ENCODE results near the gene DMRTC2. TPM values are rescaled to one million over a fixed set of nuclear protein-coding genes. Genes with fewer than 3 reads are reported as not detected.

Gene DMRTC2
- total and polyA plus RNA-seq, 9 of the 15 experiments (the other 6 are each of a cell fraction or from before 2014, with no cell fraction given): 0.03 TPM; not detected in 8

DNA sequence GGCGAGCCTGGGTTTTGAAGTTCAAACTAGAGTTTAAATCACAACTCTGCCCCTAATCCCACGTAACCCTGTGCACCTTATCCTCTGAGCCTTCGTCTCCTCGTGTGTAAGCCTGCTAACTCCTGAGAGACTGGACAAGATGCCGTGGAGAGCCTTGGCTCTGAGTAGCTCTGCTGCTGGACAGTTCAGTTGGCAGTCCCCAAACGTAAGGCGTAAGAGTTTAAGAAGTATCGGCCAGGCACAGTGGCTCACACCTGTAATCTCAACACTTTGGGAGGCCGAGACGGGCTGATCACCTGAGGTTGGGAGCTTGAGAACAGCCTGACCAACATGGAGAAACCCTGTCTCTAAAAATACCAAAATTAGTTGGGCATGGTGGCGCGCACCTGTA lies 27.5 kb downstream of the DMRTC2 start:
- no peak overlapping the region for H2AFZ ChIP-seq (ENCODE audit: low read depth, low read length)
- peaks cover 40% of the 10 kb centered on the region for H4K20me1 ChIP-seq (replicated peaks; ENCODE audit: control insufficient read depth, insufficient read depth, low read length)
- in situ Hi-C loops (cut with MboI): loop anchor here (5.0 kb wide), 1 partner anchor 75 kb away; no protein-coding TSS in a partner anchor
- BruUV-seq (replicated peaks): no TSS peak
- CTCF ChIA-PET (ENCODE audit: low intra/inter-chr PET ratio): interaction anchor here (1.0 to 5.4 kb wide), 3 partner anchors 79 to 163 kb away, joined by 5 to 35 read pairs (median 18); no protein-coding TSS in a partner anchor
- intact Hi-C loops (cut with micrococcal nuclease): loop anchor here (2.0 kb wide), 1 partner anchor 86 kb away; the partner anchor contains the start of gene RABAC1
- no peaks in the 10 kb centered on the region for H3K9me3 ChIP-seq (replicated peaks; ENCODE audit: control insufficient read depth, insufficient read depth, low read depth, low read length)
- H3K9ac ChIP-seq (ENCODE audit: insufficient read depth in 1 of 2, low read depth in 2 of 2, low read length in 2 of 2): no peak overlapping the region
- H3K4me2 ChIP-seq (ENCODE audit: insufficient read depth, low read length): no peak overlapping the region
- peaks cover 13 to 33% of the 10 kb centered on the region in 2 experiments for H3K4me1 ChIP-seq (replicated peaks in 1 of 2; ENCODE audit: control insufficient read depth in 2 of 2, insufficient read depth in 2 of 2, low read length in 2 of 2)
- H3K27me3 ChIP-seq (ENCODE audit: control insufficient read depth in 2 of 2, insufficient read depth in 2 of 2, low read length in 2 of 2): no peaks in the 10 kb centered on the region
- H3K9me1 ChIP-seq (ENCODE audit: control insufficient read depth, insufficient read depth, low read length): no peaks in the 10 kb centered on the region
- ATAC-seq (peak; percentile 31), FAIRE-seq (peak; percentile 76), DNase-seq (ENCODE audit: extremely low read depth in 1 of 4, low spot score in 3 of 4) (peak in 1 of 4 experiments; percentile 39)
- H3K4me3 ChIP-seq: no peak overlapping the region
- peak overlapping the region; percentile 40; the same call in 1 of the 3 replicates for H3K27ac ChIP-seq (ENCODE audit: extremely low read depth, low read depth, low read length)
- H3K79me2 ChIP-seq (ENCODE audit: control insufficient read depth, insufficient read depth, low read length): peaks cover 13% of the 10 kb centered on the region
- POLR2A ChIA-PET: interaction anchor here (1.4 to 6.2 kb wide), 4 partner anchors 9 to 86 kb away, joined by 3 to 54 read pairs (median 20); partner anchors contain the start of genes RABAC1 and RPS19
- H3K36me3 ChIP-seq (ENCODE audit: control insufficient read depth, insufficient read depth, low read length): peaks cover 44% of the 10 kb centered on the region; the same call in 2 of the 3 replicates
- 52% methylated on average over 12 of the region's 12 CpGs for WGBS (ENCODE audit: insufficient coverage, low coverage, missing lambda C conversion rate)
- TF ChIP-seq POLR2AphosphoS2 (IDR thresholded peaks at IDR 0.05; ENCODE audit: low read length): 0 out of 2 replicates have a peak, but pooled peaks have one; percentile 17
- TF ChIP-seq ADNP (tag; IDR thresholded peaks at IDR 0.05): no peak
- TF ChIP-seq, protein P1, sequence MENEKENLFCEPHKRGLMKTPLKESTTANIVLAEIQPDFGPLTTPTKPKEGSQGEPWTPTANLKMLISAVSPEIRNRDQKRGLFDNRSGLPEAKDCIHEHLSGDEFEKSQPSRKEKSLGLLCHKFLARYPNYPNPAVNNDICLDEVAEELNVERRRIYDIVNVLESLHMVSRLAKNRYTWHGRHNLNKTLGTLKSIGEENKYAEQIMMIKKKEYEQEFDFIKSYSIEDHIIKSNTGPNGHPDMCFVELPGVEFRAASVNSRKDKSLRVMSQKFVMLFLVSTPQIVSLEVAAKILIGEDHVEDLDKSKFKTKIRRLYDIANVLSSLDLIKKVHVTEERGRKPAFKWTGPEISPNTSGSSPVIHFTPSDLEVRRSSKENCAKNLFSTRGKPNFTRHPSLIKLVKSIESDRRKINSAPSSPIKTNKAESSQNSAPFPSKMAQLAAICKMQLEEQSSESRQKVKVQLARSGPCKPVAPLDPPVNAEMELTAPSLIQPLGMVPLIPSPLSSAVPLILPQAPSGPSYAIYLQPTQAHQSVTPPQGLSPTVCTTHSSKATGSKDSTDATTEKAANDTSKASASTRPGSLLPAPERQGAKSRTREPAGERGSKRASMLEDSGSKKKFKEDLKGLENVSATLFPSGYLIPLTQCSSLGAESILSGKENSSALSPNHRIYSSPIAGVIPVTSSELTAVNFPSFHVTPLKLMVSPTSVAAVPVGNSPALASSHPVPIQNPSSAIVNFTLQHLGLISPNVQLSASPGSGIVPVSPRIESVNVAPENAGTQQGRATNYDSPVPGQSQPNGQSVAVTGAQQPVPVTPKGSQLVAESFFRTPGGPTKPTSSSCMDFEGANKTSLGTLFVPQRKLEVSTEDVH (IDR thresholded peaks at IDR 0.05; ENCODE audit: low read depth, partially characterized antibody): no peak
- TF ChIP-seq ARHGAP35 (IDR thresholded peaks at IDR 0.05; ENCODE audit: partially characterized antibody): no peak
- TF ChIP-seq, protein P2, sequence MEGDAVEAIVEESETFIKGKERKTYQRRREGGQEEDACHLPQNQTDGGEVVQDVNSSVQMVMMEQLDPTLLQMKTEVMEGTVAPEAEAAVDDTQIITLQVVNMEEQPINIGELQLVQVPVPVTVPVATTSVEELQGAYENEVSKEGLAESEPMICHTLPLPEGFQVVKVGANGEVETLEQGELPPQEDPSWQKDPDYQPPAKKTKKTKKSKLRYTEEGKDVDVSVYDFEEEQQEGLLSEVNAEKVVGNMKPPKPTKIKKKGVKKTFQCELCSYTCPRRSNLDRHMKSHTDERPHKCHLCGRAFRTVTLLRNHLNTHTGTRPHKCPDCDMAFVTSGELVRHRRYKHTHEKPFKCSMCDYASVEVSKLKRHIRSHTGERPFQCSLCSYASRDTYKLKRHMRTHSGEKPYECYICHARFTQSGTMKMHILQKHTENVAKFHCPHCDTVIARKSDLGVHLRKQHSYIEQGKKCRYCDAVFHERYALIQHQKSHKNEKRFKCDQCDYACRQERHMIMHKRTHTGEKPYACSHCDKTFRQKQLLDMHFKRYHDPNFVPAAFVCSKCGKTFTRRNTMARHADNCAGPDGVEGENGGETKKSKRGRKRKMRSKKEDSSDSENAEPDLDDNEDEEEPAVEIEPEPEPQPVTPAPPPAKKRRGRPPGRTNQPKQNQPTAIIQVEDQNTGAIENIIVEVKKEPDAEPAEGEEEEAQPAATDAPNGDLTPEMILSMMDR (IDR thresholded peaks at IDR 0.05 in 2 of 3, conservative IDR thresholded peaks at IDR 0.05 in 1 of 3; ENCODE audit: insufficient read depth in 2 of 3, low read depth in 1 of 3, low read length in 3 of 3): no peak
- no peak for TF ChIP-seq ZNF3 (CRISPR knock-in tag; IDR thresholded peaks at IDR 0.05)
- TF ChIP-seq, protein P3, sequence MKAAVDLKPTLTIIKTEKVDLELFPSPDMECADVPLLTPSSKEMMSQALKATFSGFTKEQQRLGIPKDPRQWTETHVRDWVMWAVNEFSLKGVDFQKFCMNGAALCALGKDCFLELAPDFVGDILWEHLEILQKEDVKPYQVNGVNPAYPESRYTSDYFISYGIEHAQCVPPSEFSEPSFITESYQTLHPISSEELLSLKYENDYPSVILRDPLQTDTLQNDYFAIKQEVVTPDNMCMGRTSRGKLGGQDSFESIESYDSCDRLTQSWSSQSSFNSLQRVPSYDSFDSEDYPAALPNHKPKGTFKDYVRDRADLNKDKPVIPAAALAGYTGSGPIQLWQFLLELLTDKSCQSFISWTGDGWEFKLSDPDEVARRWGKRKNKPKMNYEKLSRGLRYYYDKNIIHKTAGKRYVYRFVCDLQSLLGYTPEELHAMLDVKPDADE (conservative IDR thresholded peaks at IDR 0.05; ENCODE audit: control insufficient read depth, low read depth, low read length): 0 out of 2 replicates have a peak, but pooled peaks have one; percentile 10
- no peak for TF ChIP-seq CBFA2T2 (conservative IDR thresholded peaks at IDR 0.05)
- TF ChIP-seq POLR2A (conservative IDR thresholded peaks at IDR 0.05): peak; percentile 69
- TF ChIP-seq, protein P4, sequence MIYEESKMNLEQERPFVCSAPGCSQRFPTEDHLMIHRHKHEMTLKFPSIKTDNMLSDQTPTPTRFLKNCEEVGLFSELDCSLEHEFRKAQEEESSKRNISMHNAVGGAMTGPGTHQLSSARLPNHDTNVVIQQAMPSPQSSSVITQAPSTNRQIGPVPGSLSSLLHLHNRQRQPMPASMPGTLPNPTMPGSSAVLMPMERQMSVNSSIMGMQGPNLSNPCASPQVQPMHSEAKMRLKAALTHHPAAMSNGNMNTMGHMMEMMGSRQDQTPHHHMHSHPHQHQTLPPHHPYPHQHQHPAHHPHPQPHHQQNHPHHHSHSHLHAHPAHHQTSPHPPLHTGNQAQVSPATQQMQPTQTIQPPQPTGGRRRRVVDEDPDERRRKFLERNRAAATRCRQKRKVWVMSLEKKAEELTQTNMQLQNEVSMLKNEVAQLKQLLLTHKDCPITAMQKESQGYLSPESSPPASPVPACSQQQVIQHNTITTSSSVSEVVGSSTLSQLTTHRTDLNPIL (CRISPR knock-in tag; IDR thresholded peaks at IDR 0.05): no peak
- TF ChIP-seq KAT8 (IDR thresholded peaks at IDR 0.05; ENCODE audit: low read depth): no peak
- TF ChIP-seq ZNF253 (CRISPR knock-in tag; conservative IDR thresholded peaks at IDR 0.05): no peak
- TF ChIP-seq CHD2 (IDR thresholded peaks at IDR 0.05; ENCODE audit: low read depth, low read length): 0 out of 2 replicates have a peak, but pooled peaks have one; percentile 13
- TF ChIP-seq COPS2 (conservative IDR thresholded peaks at IDR 0.05): no peak
- TF ChIP-seq SREBF1 (IDR thresholded peaks at IDR 0.05; ENCODE audit: borderline replicate concordance, low read depth, low read length): no peak
- 0 out of 2 replicates have a peak, but pooled peaks have one; percentile 5 for TF ChIP-seq CREM (IDR thresholded peaks at IDR 0.05; ENCODE audit: low read depth)
- no peak for TF ChIP-seq PTTG1 (tag; IDR thresholded peaks at IDR 0.05; ENCODE audit: low read depth)
